Stimulated activated naive CD8-positive, alpha-beta T cell treated with anti-CD3 and anti-CD28 coated beads, Interleukin-15, Interleukin-2, amounts not matched to agents 100 U/mL and 50 U/mL, for 24 hours (primary cell): ENCODE data around the gene LARGE1.

Source experiments
- ATAC-seq: fragments of 150-1000 bp; cut with Tn5 transposase; one replicate; pipeline ENCODE4 v1.10.0; 2021
- DNase-seq: peaks from one replicate; pipeline ENCODE4 v3.0.0; 2021

LARGE1 gene

GRCh38 chr22:33656808-33657628 lies 263.3 kb downstream of the LARGE1 start:
- ATAC-seq (no peak), DNase-seq (no peak)

DNA sequence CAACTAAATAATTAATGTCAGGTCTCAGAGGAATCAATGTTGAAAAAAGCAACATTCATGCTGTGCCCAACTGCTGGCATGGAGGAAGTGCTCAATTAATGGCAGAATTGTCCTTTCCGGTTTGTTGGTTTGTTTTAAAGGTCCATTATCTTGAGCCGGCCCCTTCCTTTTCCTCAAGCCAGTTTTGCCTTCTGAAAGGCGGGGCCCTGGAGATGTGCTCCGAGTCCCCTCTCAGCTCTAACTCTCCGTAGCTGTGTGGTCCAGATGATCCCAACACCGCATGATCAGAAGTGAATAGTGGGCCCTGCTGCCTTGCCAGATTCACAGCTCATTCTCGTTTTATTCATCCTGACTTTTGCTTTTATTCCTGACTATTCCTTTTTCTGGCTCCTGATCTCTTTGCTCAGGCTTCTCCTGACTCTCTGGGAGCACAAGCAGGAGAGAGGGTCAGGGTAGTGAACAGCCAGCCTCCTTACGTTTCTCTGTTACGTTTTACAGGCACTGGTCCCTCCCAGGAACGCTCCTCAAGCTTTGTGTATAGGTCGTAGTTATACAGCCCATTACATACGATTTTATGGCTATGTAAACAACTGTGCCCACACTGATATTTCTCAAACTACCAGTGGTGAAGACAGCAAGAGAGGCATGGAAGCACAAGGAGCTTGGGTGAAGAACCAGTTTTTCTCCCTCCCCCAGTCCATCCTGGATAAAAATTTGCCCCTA lies 265.9 kb downstream of the LARGE1 start:
- DNase-seq (no peak), ATAC-seq (no peak)

- DNase-seq (no peak), ATAC-seq (no peak)
Observed at GRCh38 chr22:33653532-33654063, 266.7 kb downstream of the LARGE1 start.

DNA sequence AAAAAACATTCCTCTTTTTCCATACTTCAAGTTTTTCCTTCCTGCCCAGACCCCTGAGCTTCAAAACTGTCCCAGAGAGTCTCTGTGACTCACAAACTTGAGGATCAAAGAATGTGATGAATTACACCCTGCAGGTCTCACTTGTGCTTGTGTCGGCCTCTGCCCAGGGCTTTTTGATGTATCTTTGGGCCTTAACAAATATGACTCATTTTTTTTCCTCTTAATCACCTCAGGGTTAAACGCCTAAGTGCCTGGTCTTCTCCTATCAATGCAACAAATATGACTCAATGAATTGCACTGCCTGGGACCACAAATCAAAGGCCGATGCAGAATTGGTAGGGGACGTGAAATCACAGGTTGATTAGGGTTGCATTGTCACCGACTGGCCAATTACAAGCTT lies 267.7 kb downstream of the LARGE1 start:
- ATAC-seq: no peak

GRCh38 chr22:33650244-33650643 lies 270.0 kb downstream of the LARGE1 start:
- no peak for DNase-seq
- no peak for ATAC-seq

More for the DNA sequence above, 267.7 kb downstream of the LARGE1 start:
- DNase-seq: no peak

GRCh38 chr22:33648478-33648877 lies 271.8 kb downstream of the LARGE1 start:
- ATAC-seq: no peak
- DNase-seq: no peak

DNA sequence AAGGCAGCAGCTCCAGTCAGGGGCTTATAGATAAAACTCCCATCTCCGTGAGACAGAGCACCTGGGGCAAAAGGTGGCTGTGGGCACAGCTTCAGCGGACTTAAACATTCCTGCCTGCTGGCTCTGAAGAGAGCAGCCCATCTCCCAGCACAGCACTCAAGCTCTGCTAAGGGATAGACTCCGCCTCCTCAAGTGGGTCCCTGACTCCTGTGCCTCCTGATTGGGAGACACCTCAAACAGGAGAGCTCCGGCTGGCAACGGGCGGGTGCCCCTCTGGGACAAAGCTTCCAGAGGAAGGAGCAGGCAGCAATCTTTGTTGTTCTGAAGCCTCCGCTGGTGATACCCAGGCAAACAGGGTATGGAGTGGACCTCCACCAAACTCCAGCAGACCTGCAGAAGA lies 279.4 kb downstream of the LARGE1 start:
- DNase-seq: no peak
- ATAC-seq: no peak

DNA sequence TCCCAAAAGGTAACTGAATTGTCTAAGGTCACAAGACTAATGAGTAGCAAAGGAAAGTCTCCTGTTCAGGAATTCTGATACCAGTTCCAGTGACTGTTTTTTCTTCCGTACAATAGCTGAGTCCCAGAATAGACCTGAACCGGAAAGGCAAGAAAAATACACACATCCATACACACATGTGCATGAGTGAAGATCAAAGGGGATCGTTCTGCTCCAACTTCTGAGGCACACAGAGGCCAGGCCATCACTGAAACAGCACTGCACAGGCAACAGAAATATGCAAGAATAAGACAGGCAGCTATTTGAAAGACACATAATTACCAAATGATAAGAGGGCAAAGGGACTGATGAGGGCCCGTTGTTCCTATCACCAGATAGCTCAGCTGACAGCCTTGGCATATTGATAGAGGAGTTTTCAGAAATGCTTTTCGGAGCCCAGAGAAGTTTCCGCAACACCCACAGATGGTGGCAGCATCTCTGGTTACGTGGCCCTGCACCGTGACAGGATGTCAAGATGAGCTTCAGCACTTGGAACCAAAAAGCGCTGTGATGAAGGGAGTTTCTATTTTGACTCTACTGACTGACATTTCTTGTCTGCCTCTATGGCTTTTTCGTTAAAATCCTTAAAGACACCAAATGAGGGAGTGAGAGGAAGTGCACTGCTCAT lies 280.6 kb downstream of the LARGE1 start:
- no peak for DNase-seq
- ATAC-seq: no peak

GRCh38 chr22:33635766-33636165 lies 284.5 kb downstream of the LARGE1 start:
- ATAC-seq (no peak), DNase-seq (no peak)

DNA sequence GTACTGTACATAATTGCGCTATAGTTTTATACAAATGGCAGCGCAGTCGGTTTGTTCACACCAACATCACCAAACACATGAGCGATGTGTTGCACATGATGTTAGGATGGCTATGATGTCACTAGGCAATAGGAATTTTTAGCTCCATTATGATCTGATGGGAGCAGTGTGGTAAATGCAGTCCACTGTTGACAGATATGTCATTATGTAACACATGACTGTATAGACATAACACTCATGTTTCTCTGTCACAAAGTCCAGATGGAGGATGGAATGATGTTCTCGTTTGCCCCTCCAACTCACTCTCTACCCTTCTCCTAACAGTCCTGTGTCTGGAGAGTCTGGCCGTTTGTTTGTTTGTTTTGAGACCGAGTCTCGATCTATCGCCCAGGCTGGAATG lies 288.5 kb downstream of the LARGE1 start:
- ATAC-seq: no peak

DNA sequence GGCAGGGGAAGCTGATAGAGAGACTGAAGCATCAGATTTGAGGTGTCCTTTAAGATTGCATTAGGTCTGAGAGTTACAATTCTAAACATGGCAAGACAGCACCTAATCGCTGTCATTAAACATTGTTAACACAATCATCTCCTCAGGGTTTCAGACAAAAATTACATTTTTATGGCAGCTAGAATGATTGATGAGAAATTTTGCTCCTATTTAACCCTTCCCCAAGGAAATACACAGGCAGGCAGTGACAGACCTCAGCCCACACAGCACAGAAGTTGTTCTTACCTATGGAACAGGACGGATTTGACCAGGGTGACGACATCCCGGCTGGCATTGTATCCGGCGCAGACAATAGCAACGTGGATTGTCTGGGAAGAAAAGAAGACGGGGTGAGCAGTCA lies 294.3 kb downstream of the LARGE1 start:
- ATAC-seq (no peak), DNase-seq (no peak)

More for the DNA sequence above, 288.5 kb downstream of the LARGE1 start:
- no peak for DNase-seq

GRCh38 chr22:33620085-33620484 lies 300.2 kb downstream of the LARGE1 start:
- ATAC-seq: no peak
- no peak for DNase-seq

GRCh38 chr22:33606504-33606903 lies 313.8 kb downstream of the LARGE1 start:
- ATAC-seq (no peak), DNase-seq (no peak)

GRCh38 chr22:33605666-33606065 lies 314.6 kb downstream of the LARGE1 start:
- no peak for ATAC-seq

GRCh38 chr22:33605221-33605620 lies 315.1 kb downstream of the LARGE1 start:
- ATAC-seq: no peak

More at GRCh38 chr22:33605666-33606065, 314.6 kb downstream of the LARGE1 start:
- no peak for DNase-seq

GRCh38 chr22:33601062-33601461 lies 319.2 kb downstream of the LARGE1 start:
- no peak for DNase-seq
- no peak for ATAC-seq

More at GRCh38 chr22:33605221-33605620, 315.1 kb downstream of the LARGE1 start:
- DNase-seq: no peak

GRCh38 chr22:33600595-33600994 lies 319.7 kb downstream of the LARGE1 start:
- no peak for ATAC-seq

DNA sequence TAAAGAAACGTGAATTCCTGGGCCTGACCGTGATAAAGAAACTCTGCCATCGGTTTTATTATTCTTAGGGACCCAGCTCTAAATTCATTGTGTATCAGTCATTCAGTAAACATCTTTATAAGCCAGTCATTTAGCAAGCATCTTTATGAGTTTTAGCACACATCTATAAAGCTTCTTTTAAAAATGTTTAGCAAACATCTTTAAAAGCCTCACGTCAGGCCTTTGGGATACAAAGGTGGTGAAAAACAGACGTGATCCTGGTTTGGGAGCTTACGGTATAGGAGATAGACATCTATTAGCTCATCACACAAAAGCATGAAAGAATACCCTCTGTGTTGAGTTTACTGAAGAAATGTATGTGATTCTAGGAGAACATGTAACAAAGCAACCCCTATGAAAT lies 320.2 kb downstream of the LARGE1 start:
- DNase-seq (no peak), ATAC-seq (no peak)

More at GRCh38 chr22:33600595-33600994, 319.7 kb downstream of the LARGE1 start:
- DNase-seq: no peak

GRCh38 chr22:33599596-33599995 lies 320.7 kb downstream of the LARGE1 start:
- ATAC-seq (no peak), DNase-seq (no peak)

DNA sequence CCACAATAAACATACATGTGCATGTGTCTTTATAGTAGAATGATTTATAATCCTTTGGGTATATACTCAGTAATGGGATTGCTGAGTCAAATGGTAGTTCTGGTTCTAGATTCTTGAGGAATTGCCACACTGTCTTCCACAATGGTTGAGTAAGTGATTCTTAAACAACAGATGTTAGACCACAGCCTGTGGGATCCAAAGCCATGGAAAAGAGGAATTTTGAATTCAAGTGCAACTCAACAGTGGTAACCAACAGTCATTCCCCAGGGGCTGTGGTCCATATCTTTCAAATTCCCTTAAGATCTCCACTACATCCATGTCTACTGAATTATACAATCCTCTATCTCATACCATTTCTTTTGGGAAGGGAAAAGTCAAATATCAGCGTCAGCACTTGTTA lies 321.5 kb downstream of the LARGE1 start:
- ATAC-seq (no peak), DNase-seq (no peak)

- ATAC-seq: no peak
- no peak for DNase-seq
Observed at GRCh38 chr22:33597274-33597985, 322.8 kb downstream of the LARGE1 start.

DNA sequence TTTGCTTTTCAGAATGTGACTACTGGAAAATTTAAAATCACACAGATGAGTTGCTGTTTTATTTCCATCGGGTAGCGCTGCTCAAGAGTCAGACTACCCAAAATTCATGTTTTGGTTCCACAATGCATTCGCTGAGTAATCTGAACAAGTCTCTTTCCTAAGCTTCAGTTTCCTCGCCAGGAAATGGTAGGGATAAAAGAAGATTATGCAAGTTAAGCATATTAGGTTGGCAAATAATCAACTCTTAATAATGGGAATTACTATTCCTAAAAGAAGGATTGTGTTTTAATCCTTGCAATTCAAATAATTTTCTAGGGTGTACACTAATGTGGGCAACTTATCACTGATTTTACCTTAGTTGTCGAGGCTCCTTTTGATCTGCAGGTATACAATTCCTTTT lies 326.5 kb downstream of the LARGE1 start:
- no peak for ATAC-seq

More for the DNA sequence above, 326.5 kb downstream of the LARGE1 start:
- no peak for DNase-seq
